ENCODE data around the gene GALK2. TPM values are rescaled to one million over a fixed set of nuclear protein-coding genes. Genes with fewer than 3 reads are reported as not detected.

GALK2 gene
- total RNA-seq, 1 donor from 2014 or later: 10.0 TPM

GRCh38 chr15:49154359-49154758 is 15.7 kb upstream of the GALK2 start:
- TF ChIP-seq CTCF (IDR thresholded peaks at IDR 0.05): no peak
- intact Hi-C loops (cut with DNase I): loop anchor here (2.0 kb wide), 1 partner anchor 1198 kb away; no protein-coding TSS in a partner anchor
- no peak for DNase-seq (ENCODE audit: low spot score in 2 of 2)
- H3K36me3 ChIP-seq: no peaks in the 10 kb centered on the region
- H3K4me1 ChIP-seq: peaks cover 0 to 8% of the 10 kb centered on the region in 2 donors
- H3K9me3 ChIP-seq: no peaks in the 10 kb centered on the region
- H3K27me3 ChIP-seq: no peaks in the 10 kb centered on the region
- H3K27ac ChIP-seq: peak overlapping the region in 1 of 2 donors; percentile 82
- peak overlapping the region; percentile 66 to 87 for H3K4me3 ChIP-seq

GRCh38 chr15:49154799-49155109 is 15.3 kb upstream of the GALK2 start:
- no peak for DNase-seq (ENCODE audit: low spot score in 2 of 2)
- H3K4me1 ChIP-seq: peaks cover 0 to 6% of the 10 kb centered on the region in 2 donors
- no peaks in the 10 kb centered on the region for H3K9me3 ChIP-seq
- H3K4me3 ChIP-seq: peak overlapping the region; percentile 66 to 87
- no peaks in the 10 kb centered on the region for H3K36me3 ChIP-seq
- no peak for TF ChIP-seq CTCF (IDR thresholded peaks at IDR 0.05)
- intact Hi-C loops (cut with DNase I): loop anchor here (2.0 kb wide), 1 partner anchor 1198 kb away; no protein-coding TSS in a partner anchor
- no peaks in the 10 kb centered on the region for H3K27me3 ChIP-seq
- H3K27ac ChIP-seq: peak overlapping the region; percentile 82 to 84

- Histone ChIP-seq H3K4me3 (peak within 1 kb of the TSS; percentile 66 to 87), H3K36me3 (no peaks in the 10 kb centered on the region), H3K9me3 (no peaks in the 10 kb centered on the region), H3K27ac (peak within 1 kb of the TSS; percentile 82 to 84), H3K4me1 (peaks cover 0 to 6% of the 10 kb centered on the region in 2 donors), H3K27me3 (no peaks in the 10 kb centered on the region)
- peak; percentile 80 to 98 for DNase-seq (ENCODE audit: low spot score in 2 of 2)
- intact Hi-C loops (cut with DNase I): loop anchor here (2.0 kb wide), 1 partner anchor 1198 kb away; no protein-coding TSS in a partner anchor
- peak in 1 of 3 experiments; percentile 2 for TF ChIP-seq CTCF (IDR thresholded peaks at IDR 0.05)
Measured at GRCh38 chr15:49155110-49155833, 14.8 kb upstream of the GALK2 start, which contains the start of gene COPS2. Gene COPS2 (minus strand): TSS chr15:49155599. CDS start chr15:49155578, 21 bp downstream.

GRCh38 chr15:49155834-49156627 is 14.0 kb upstream of the GALK2 start:
- Histone ChIP-seq H3K4me1 (peaks cover 0 to 6% of the 10 kb centered on the region in 2 donors), H3K9me3 (no peaks in the 10 kb centered on the region), H3K27ac (peak overlapping the region; percentile 69 to 72), H3K27me3 (no peaks in the 10 kb centered on the region), H3K36me3 (no peaks in the 10 kb centered on the region), H3K4me3 (peak overlapping the region; percentile 66 to 87)
- DNase-seq (ENCODE audit: low spot score in 2 of 2): no peak
- no peak for TF ChIP-seq CTCF (IDR thresholded peaks at IDR 0.05)
- intact Hi-C loops (cut with DNase I): loop anchor here (2.0 kb wide), 1 partner anchor 1197 kb away; no protein-coding TSS in a partner anchor

DNA sequence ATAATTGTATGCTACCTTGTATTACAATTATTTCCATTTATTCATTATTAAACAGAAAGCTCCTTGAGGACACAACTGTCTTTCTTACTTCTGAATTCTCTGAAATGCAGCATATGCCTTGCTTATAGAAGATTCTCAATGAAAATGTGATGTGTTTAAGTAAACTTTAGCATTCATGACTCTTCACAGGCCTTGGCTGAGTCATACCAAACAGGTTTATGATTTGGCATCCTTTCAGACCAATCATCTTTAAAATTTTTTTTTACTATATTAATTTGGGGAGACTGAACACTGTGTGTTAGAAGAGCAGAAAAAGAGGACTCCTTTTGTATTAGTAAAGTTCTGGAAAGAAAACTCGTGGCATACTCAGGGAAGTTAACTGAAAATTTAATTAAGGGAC is 6.4 kb upstream of the GALK2 start:
- no peaks in the 10 kb centered on the region for H3K36me3 ChIP-seq
- intact Hi-C loops (cut with DNase I): no loop called here
- H3K4me1 ChIP-seq: no peaks in the 10 kb centered on the region
- no peaks in the 10 kb centered on the region for H3K9me3 ChIP-seq
- no peak for TF ChIP-seq CTCF (IDR thresholded peaks at IDR 0.05)
- H3K27ac ChIP-seq: no peak overlapping the region
- H3K27me3 ChIP-seq: no peaks in the 10 kb centered on the region
- no peak overlapping the region for H3K4me3 ChIP-seq
- DNase-seq (ENCODE audit: low spot score in 2 of 2): no peak
